GDM1 (cell line): ENCODE measurements around the gene VPS51.

ENCODE experiments used
- DNase-seq: peaks from one replicate; lab custom pipeline; 2025; lab: John Stamatoyannopoulos, UW

VPS51 gene

DNA sequence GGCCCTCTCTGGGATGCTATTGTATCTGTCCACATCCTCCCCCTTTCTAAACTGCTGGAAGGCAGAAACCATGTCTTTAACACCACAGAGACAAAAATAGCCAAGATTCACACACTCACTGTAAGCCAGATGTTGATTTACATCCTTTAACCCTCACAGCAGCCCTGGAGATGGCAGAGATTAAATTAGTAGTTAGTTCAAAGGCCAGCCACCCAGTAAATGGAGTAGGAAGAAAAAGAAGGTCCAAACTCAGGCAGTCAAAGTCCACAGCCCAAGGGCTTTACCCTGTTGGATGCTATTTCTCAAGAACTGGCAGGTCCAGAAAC lies 23.6 kb downstream of the VPS51 start:
- no peak for DNase-seq

DNA sequence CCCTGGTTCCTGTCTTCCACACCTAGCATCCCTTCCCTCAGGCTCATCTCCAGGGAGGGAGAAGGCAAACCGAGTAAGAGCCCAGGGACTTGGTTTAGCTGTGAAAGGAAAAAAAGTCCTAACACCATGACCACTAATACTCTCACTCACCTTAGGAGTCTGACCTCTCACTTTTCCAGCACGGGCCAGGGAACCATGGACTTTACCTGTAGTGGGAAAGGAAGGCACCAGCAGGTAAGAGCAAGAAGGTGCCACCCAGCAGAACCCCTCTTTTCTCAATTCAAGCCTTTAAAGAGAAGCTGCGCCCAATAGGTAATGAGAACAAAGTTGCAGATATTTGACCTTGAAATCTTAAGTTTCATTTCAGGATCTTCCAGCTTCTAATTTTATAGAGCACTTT lies 24.8 kb downstream of the VPS51 start:
- no peak for DNase-seq

DNA sequence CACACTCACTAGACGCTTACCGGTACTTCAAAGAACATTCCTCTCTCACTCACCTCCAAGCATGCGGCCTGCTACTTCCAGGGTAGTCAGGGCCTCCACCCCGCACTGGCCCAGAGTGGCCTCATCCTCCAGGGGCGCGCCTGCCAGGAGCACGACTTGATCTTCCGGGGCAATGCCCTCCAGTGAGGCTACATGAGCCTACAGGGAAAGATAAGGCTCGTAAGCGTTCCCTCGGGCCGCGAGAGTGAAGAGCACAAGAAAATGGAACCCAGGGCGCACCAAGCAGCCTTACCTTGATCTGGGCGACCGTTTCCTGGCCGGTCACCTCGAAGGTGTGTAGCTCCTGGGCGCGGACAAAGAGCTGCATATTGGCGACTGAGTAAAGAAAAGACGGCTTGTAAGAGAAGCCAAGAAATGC lies 25.4 kb downstream of the VPS51 start:
- DNase-seq = no peak

GRCh38 chr11:65121865-65122696 lies 26.1 kb downstream of the VPS51 start, which contains the start of the genes FAU and MRPL49:
Gene FAU, minus strand, starts transcription at chr11:65122134. Its CDS starts 321 bp downstream, at chr11:65121813.
Gene MRPL49, plus strand, starts transcription at chr11:65122321. Its CDS starts 26 bp downstream, at chr11:65122347.
- peak; percentile 99 for DNase-seq

- DNase-seq = no peak
These were observed 28.6 kb downstream of the VPS51 start for GRCh38 chr11:65124480-65125196.

GRCh38 chr11:65125197-65126056 lies 29.4 kb downstream of the VPS51 start:
- no peak for DNase-seq

DNA sequence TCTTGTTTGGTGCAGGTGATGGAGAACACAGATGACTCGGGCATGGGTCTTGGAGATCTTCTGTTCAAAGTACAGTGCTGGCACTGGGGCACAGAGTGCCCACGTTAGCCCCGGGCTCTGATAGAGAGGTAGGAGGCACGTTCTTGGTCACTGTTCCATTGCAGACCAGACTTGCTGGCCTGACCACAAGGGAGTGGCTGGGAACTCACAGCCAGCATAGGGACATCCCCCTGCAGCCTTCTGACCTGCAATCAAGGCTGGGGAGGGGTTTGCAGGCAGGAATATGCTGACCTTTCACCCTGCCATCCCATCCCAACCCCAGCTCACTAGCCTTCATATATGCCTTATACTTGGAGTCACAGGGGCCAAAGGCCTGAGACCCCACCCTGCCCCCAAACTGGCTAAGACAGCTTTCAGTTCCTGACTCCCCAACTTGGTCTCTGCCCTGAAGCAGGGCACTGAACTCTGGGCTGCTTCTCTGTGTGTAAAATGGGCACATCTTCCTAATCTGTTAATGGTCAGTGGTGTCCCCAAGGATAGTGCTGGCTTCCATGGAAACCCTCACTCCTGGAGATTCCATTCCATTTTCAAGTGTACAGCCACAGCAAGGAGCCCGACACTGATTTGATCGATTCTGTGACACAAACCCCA lies 30.7 kb downstream of the VPS51 start:
- DNase-seq = no peak

GRCh38 chr11:65127473-65128181 lies 31.6 kb downstream of the VPS51 start:
- DNase-seq = no peak

- DNase-seq = no peak
These were observed 32.5 kb downstream of the VPS51 start for GRCh38 chr11:65128182-65129145.

DNA sequence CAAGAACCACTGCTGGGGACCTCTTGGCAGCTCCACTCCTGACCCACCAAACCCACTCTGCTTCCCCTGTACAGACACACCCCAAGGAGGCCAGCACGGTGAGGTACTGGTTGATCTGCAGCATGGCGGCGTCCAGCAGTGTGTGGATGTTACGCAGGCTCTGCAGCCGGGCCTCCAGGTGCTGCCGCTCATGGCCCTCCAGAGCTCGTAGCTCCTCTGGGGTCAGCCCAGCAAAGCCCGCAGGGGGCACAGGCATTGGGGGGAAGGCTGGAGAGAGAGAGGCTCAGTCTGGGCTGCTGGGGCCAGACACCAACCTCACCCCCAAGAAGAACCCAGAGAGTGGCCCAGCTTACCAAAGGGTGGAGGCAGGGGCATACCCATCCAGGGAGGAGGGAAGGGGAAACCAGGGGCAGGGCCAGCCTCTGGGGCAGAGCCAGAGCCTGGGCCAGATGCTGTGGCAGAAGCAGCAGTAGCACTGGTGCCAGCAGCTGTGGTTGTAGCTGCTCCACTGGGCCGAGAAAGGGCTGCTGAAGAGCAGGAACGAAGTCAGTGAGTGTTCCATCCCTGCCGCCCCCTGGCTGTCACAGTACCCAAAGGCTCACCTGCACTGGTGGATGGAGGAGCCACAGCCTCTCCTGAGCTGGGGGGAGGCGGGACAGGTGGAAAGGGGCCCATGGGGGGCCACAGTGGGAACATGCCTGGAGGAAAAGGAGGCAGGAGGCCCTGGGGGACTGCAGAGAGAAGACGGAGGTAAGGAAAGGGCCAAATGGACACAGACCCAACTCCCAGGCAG lies 33.8 kb downstream of the VPS51 start:
- no peak for DNase-seq

- no peak for DNase-seq
These were observed 34.8 kb downstream of the VPS51 start for GRCh38 chr11:65130631-65131416.

DNA sequence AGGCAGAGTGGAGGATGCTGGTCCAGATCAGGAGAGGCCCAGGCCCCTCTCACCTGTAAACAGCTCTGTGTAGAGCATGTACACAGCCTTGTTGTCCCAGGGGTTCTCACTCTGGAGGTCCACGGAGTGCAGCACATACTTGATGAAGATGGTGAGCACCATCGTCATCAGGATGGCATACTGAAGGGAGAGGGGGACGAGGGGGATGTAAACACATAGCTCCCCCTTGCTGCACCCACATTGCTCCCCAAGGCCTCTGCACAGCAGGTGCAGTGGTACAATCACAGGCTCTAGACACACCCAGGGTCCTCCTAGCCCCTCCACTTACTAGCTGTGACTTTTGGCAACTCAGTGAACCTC lies 35.4 kb downstream of the VPS51 start:
- DNase-seq = no peak

GRCh38 chr11:65131895-65132237 lies 35.9 kb downstream of the VPS51 start:
- no peak for DNase-seq

DNA sequence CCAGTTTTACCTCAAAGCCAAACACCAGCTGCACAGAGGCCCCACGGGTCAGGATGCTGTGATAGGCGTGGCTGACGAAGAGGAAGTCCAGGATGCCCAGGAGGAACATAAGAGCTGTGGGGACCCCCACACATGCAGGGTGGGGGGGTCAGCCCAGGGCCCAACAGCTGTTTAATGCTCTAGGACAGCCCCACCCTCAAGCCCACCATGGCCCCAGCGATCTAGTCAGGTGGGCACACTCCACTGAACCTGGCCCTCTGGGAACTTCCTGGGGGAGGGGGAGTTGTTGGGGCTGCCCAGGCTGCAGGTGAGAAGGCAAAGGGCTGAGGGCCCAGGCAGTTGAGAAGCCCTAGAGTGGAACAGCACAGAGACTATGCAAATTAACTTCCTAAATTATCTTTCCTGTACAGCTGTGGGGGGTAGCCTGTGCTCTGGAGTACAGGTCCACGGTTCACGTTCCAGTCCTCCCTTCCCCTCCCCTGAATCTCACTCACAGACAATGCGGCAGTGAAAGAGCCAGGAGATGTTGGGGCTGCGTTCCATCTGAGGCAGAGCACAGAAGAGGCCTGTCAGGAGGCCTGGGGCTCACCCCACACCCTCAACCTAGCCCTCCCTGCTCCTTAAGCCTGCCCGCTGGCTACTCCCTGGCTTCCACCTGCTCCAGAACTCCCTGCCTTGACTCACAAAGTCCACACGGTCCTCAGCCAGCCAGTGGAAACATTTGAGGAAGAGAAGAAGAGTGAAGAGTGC lies 36.4 kb downstream of the VPS51 start:
- no peak for DNase-seq

DNA sequence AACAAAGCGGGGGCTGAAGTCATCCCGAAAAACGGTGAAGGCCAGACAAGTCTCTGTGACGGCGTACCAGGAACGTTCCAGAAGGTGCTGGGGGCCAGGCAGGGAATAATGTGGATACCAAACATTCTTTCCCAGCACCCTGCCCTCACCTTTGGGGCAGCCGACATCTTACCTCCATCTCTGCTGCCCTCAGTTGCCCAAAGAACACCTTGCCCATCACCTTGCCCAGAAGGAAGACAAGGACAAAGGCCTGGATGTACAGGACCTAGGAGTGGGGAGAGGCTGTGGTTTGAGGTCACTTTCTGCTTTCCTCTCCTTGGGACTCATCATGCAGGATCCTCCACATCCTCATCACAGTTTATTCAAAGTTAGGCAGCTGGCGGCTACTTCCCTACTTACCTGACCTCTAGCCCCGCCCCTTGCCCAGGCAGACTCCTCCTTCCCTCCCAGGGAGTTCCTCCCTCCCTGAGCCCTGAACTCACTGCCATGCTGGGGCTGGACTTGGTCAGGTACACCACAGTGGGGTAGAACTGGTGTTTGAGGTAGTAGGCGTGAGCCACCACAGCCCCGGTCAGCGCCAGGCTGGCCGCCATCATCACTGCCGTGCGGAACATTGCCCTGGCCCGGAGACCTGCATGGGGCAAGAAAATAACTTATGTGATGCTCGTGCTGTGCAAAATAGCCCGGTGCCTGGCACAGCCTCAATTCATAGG lies 37.1 kb downstream of the VPS51 start:
- no peak for DNase-seq

GRCh38 chr11:65133724-65134123 lies 37.7 kb downstream of the VPS51 start:
- DNase-seq = no peak
